ENCODE measurements around the gene ALPK1. TPM values are rescaled to one million over a fixed set of nuclear protein-coding genes. Genes with fewer than 3 reads are reported as not detected.

ALPK1 gene
- total and polyA plus RNA-seq, 2 donors (not counting 1 experiment from before 2014, with no cell fraction given): 5.5 to 27.2 TPM

GRCh38 chr4:112357897-112358296 is 60.7 kb downstream of the ALPK1 start:
- H3K9ac ChIP-seq (ENCODE audit: low read length): no peak overlapping the region
- H3K79me2 ChIP-seq (ENCODE audit: control insufficient read depth, insufficient read depth, low read length): no peaks in the 10 kb centered on the region
- H3K27me3 ChIP-seq (replicated peaks in 1 of 4; ENCODE audit: control extremely low read depth in 1 of 4, control insufficient read depth in 3 of 4, insufficient read depth in 4 of 4, low read length in 3 of 4): no peaks in the 10 kb centered on the region
- Mint-ChIP-seq H3K27me3 (no peaks in the 10 kb centered on the region), H3K4me1 (peaks cover 8% of the 10 kb centered on the region), H3K27ac (no peak overlapping the region), H3K4me3 (no peak overlapping the region), H3K9me3 (ENCODE audit: insufficient read depth) (peaks cover 5% of the 10 kb centered on the region)
- DNase-seq: no peak
- WGBS (ENCODE audit: insufficient coverage): 90% methylated on average over 14 of the region's 14 CpGs
- intact Hi-C loops (cut with micrococcal nuclease): no loop called here
- H2AFZ ChIP-seq (ENCODE audit: insufficient read depth, low read depth, low read length, poor library complexity, severe bottlenecking): no peak overlapping the region
- peaks cover 0 to 5% of the 10 kb centered on the region in 2 experiments for H3K36me3 ChIP-seq (replicated peaks in 1 of 2; ENCODE audit: control extremely low read depth in 1 of 2, control insufficient read depth in 1 of 2, extremely low read depth in 1 of 2, insufficient read depth in 2 of 2, low read length in 1 of 2)
- H3K4me1 ChIP-seq (ENCODE audit: control insufficient read depth in 2 of 2, insufficient read depth in 2 of 2, low read length in 2 of 2): peaks cover 0 to 2% of the 10 kb centered on the region in 2 donors
- CTCF ChIA-PET: no interaction called here
- no peak overlapping the region for H3K27ac ChIP-seq (ENCODE audit: low read length in 2 of 2)
- no peak for ATAC-seq (ENCODE audit: low read depth)
- no peaks in the 10 kb centered on the region for H4K20me1 ChIP-seq (ENCODE audit: control insufficient read depth, insufficient read depth, low read length, poor library complexity, severe bottlenecking)
- no peak for TF ChIP-seq EZH2 (IDR thresholded peaks at IDR 0.05; ENCODE audit: borderline replicate concordance, insufficient read depth, low read depth, low read length, poor library complexity, severe bottlenecking)
- no peak for TF ChIP-seq CTCF (IDR thresholded peaks at IDR 0.05)
- H3K4me2 ChIP-seq (replicated peaks; ENCODE audit: low read depth, low read length, poor library complexity, severe bottlenecking): no peak overlapping the region
- no peak overlapping the region for H3K4me3 ChIP-seq (ENCODE audit: control extremely low read depth in 1 of 5, extremely low read depth in 1 of 5, insufficient read depth in 1 of 5, low read depth in 2 of 5, low read length in 4 of 5)
- peaks cover 0 to 45% (median 0%) of the 10 kb centered on the region in 3 donors for H3K9me3 ChIP-seq (ENCODE audit: control extremely low read depth in 1 of 3, control insufficient read depth in 2 of 3, insufficient read depth in 1 of 3, low read length in 2 of 3)
- POLR2A ChIA-PET: no interaction called here

- intact Hi-C loops (cut with micrococcal nuclease): no loop called here
- no peak for ATAC-seq (ENCODE audit: low read depth)
- Histone ChIP-seq H3K4me3 (ENCODE audit: control extremely low read depth in 1 of 5, extremely low read depth in 1 of 5, insufficient read depth in 1 of 5, low read depth in 2 of 5, low read length in 4 of 5) (no peak overlapping the region), H3K9ac (ENCODE audit: low read length) (no peak overlapping the region), H4K20me1 (ENCODE audit: control insufficient read depth, insufficient read depth, low read length, poor library complexity, severe bottlenecking) (no peaks in the 10 kb centered on the region), H3K27ac (ENCODE audit: low read length in 2 of 2) (no peak overlapping the region), H3K9me3 (ENCODE audit: control extremely low read depth in 1 of 3, control insufficient read depth in 2 of 3, insufficient read depth in 1 of 3, low read length in 2 of 3) (peaks cover 0 to 45% (median 0%) of the 10 kb centered on the region in 3 donors), H2AFZ (ENCODE audit: insufficient read depth, low read depth, low read length, poor library complexity, severe bottlenecking) (no peak overlapping the region), H3K79me2 (ENCODE audit: control insufficient read depth, insufficient read depth, low read length) (no peaks in the 10 kb centered on the region), H3K27me3 (replicated peaks in 1 of 4; ENCODE audit: control extremely low read depth in 1 of 4, control insufficient read depth in 3 of 4, insufficient read depth in 4 of 4, low read length in 3 of 4) (no peaks in the 10 kb centered on the region), H3K4me1 (ENCODE audit: control insufficient read depth in 2 of 2, insufficient read depth in 2 of 2, low read length in 2 of 2) (peaks cover 0 to 2% of the 10 kb centered on the region in 2 donors), H3K36me3 (replicated peaks in 1 of 2; ENCODE audit: control extremely low read depth in 1 of 2, control insufficient read depth in 1 of 2, extremely low read depth in 1 of 2, insufficient read depth in 2 of 2, low read length in 1 of 2) (peaks cover 0 to 5% of the 10 kb centered on the region in 2 experiments), H3K4me2 (replicated peaks; ENCODE audit: low read depth, low read length, poor library complexity, severe bottlenecking) (no peak overlapping the region)
- DNase-seq: no peak
- Mint-ChIP-seq H3K4me1 (peaks cover 8% of the 10 kb centered on the region), H3K9me3 (ENCODE audit: insufficient read depth) (peaks cover 6% of the 10 kb centered on the region), H3K27ac (no peak overlapping the region), H3K27me3 (no peaks in the 10 kb centered on the region), H3K4me3 (no peak overlapping the region)
- ChIA-PET POLR2A (no interaction called here), CTCF (no interaction called here)
- 94% methylated on average over 5 of the region's 10 CpGs for WGBS (ENCODE audit: insufficient coverage)
- no peak for TF ChIP-seq CTCF (IDR thresholded peaks at IDR 0.05)
- no peak for TF ChIP-seq EZH2 (IDR thresholded peaks at IDR 0.05; ENCODE audit: borderline replicate concordance, insufficient read depth, low read depth, low read length, poor library complexity, severe bottlenecking)
Observed at GRCh38 chr4:112358415-112358814, 61.2 kb downstream of the ALPK1 start.
